Activated CD4-positive, alpha-beta T cell treated with anti-CD3 and anti-CD28 coated beads, Interleukin-2, amount 50 U/mL, for 1 hour (primary cell): ENCODE measurements around the gene PRDM8.
"Not testable (repeated sequence)": the region's sequence is repeated elsewhere in the genome, so short reads cannot be mapped to it uniquely, and the experiment has no call there.

ENCODE experiments used
- DNase-seq: peaks from one replicate; pipeline ENCODE4 v3.0.0-alpha.2; 2020

PRDM8 gene

DNA sequence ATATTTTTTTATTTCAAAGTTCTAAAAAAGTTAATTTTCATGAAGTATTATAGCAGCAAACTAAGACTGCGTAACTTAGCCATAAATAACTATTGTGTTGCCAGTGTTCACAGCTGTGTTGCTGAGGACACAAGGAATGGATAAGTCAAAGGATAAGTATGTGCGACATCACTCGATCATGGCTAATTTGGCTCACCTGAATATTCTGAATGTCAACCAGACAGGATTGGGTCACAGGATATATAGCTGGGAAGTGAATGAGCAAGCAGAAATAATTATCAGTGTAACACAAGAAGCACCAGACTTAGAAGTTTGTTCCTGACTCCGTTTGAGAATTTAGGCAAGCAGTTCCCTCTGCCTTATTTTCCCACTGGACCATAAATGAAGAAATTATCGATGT, 33.9 kb downstream of the PRDM8 start:
- DNase-seq = no peak

DNA sequence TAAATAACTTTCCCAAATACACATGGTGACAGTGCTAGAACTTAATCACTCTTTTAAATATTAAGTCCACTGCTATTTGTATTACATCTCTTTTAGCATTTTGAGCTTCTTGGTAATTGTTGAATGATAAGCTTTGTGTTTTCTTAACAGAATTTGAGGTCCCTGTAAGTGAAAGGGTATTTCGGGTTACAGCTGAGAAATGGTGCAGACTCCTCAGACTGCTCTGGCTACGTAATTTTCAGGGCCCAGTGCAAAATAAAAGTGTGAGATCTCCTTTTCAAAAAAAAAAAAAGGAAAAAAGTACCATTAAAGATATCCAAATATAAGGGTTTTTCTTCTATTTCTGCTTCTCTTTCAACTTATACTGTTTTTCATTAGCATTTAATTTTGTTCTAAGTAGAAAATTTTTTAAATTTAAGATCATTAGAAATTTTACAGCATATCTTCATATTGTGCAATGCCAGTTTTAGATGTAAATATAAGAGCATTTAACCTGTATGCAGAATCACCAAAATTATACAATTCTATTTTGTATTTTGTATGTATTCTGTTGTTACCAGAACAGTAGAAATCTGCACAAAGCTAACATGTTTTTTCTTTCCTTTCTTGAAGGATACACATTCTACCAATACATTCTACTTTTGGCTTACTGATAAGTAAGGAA, 35.5 kb downstream of the PRDM8 start:
- DNase-seq = no peak

DNA sequence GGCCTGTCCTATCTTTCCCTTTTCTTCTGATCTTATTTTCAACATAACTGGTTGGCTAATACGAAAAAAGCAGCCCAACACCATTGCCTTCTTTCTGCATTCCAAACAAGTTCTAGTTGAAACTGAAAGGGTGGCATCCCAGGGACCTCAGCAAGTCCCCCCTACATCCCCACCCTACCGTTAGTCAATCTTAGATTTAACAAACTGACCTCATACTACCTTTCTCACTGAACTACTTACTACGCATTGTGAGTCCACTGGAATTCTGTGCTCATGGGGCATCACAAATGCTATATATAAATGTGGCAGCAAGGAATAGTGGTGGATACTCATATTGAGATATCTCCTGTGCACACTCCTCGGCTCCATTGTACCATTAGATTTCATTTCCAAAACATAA, 36.1 kb downstream of the PRDM8 start:
- DNase-seq = no peak

DNA sequence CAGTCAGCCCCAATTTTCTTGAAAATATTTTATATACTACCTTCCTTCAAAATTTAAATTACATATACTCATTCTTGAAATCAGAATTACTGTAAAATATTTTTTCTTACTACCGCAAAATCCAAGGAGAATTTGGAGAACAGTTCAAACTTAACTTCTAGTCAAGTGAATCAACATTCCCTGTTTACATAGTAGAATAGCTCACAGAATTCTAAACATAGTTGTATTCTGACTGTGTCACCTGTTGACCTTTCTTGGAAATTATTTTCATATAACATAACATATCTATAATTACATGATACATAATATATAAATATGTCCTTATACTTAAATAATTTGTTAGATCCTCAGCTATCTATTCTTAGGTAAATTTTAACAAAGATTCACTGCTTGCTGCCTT, 38.1 kb downstream of the PRDM8 start:
- DNase-seq = no peak

DNA sequence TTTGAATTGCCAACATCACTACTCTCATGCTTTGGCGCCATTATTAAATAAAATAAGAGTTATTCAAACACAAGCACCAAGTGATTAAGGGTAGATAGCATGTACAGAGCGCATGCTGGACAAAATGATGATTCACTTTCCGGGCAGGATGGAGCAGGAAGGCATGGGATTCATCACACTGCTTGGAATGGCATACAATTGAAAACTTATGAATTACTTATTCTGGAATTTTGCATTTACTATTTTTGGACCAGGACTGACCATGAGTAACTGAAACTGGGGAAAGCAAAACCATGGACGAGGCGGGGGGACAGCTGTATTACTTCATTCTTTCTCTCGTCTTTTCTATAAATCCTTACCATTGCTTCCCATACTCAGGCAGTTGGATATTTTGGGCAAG, 40.7 kb downstream of the PRDM8 start:
- no peak for DNase-seq

DNA sequence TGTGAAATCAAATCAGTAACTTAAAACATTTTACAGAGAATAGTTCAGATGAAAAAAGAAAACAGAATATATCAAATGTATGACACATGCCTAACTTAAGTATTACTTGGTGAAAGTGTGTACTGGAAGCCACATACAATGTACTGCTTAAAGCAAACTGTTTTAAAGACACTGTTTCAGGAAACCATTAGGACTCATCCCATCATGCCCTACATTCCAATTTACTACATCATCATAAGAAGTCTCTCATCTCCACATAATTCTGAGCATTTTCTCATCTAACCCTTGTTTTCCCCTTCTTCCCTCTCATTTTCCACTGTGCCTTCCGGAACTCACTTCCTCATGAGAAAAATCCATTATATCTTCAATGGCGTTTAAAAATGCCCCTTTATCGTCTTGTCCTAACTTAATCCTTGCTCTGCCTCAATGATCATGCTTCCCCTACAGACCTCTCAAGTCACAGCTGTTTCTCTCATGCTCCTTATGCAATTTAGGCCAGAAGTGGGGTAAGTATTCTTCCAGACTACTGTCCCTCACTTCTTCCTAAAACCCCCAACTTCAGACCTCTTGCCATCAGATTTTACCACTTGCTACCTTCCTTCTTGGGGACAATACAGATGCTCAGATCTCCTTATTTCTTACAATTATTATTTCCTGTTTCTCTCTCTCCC, 42.3 kb downstream of the PRDM8 start:
- no peak for DNase-seq

DNA sequence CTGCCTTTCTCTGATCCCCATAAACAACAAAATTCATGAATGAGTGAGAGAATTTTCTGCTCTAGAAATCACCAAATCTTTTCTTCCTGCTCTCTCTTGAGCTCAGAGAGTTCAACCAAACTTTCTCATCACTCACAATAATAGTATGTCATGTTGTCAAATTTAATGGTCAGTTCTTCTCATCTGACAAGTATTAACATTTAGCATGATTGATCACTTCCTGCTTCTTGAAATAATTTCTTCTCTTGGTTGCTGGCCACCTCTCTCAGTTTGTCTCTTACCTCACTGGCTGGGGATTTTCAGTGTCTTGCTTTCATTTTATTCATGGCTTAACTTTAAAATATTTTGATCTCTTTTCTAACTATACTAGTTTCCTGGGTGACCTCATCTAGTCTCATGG, 43.7 kb downstream of the PRDM8 start:
- DNase-seq = no peak

DNA sequence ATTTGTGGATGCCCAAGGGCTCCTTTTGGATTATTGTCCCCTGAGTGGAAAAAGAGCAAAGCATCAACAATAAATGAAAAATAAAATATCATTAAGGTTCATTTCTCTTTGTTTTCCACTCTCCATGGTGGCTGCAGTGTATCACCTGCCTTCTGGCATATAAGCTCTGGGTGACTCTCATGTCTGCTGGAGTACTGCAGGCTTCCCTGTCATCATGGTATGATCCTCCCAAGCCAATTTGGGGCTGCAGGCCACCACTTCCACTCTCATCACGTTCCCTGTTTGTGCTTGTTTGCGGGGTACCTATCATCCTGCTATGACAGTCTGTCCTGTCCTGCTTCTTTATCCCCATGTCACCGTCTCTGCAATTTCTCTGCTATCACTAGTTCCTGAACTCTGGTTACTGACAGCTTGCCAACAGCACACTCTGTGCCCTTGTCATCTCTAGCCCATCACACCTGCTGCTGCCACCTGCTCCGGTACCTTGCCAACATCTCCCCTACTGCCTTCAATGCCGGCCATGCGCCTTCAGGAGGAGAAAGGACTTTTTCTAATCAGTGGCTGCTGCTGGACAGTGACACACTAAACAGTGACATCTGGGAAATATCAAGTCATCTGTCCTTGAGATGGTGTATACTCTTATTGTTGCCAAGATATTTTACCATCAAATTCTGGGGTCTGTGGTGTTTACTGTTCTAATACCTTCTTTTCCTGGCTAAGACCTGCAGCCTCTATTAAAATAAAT, 46.1 kb downstream of the PRDM8 start:
- DNase-seq = no peak

DNA sequence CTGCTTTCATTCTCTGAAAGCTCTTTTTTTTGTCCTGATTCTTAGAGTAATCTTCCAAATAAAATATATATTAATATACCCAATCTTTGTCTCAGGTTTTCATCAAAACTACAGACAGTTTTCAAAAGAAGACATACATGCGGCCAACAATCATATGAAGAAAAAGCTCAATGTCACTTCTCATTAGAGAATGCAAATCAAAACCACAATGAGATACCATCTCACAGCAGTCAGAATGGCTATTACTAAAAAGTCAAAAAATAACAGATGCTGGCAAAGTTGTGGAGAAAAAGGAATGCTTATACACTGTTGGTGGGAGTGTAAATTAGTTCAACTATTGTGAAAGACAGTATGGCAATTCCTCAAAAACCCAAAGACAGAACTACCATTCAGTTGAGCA, 50.2 kb downstream of the PRDM8 start:
- DNase-seq = not testable (repeated sequence)

DNA sequence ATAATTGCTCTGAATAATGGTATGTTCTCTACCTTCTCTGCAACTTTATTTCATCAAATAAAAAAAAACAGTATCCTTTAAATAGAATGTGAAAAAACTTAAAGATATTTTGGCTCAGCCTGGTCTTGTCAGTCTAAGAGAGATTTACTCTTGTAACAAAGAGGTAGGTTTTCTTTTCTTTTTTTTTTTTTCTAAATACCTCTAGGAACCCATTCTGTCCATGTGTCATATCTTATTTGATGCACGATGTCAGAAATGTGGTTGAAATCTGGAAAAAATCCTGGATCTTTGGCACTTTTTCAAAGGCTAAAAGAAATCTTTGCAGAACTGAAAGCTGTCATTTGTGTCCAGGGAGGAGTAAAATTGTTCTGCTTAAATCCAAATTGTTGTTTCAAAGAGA, 51.8 kb downstream of the PRDM8 start:
- no peak for DNase-seq

DNA sequence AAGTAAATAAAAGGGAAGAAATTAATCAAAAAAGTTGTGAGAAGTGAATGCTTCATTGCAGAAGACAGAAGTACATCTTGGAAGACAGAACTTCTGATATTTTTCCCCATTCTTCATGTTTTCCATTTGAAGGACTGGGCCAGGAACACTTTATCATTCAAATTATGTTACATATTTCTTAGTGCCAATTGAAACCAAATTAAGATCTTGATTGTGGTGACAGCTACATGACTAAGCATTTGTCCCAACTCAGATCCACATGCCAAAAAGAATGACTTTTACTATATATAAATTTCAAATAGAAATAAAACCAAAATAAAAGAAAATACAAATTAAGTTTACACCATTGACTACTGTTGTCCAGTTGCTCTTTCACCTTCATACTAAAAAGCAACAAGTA, 55.1 kb downstream of the PRDM8 start:
- no peak for DNase-seq

DNA sequence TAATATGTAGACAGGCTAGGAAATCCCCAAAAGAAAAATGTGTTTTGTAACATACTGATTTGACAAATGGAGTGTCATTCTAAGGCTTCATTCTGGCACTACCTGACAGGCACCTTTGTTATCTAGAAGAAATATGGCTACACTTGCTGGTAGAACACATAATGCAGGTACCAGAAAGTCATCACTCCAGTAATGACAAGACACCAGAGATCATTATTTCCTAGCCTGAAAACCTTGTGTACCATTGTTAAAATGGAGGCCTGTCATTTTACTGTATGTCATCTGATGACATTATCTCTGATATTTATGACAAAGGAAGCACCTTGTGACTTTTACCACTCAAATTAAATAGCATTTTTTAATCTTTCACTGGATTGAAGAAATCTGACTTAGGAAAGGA, 55.6 kb downstream of the PRDM8 start:
- DNase-seq = no peak

DNA sequence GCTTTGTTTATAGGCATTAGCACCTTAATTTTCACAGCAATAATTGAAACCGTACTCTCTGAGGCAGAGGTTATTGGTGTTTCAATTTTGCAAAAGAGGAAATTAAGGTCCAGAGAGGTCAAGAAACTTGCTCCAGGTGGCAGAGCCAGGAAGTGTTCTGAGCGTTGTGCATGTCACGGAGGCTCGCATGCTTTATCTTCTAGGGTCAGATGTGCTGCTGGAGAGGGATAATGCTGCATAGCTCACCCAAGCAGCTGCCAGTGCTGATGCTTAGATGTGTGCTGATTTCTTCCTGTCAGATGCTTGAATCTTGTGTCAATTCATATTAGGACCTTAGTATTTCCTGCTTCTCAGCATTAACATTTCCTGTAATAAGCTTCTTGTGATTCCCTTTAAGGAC, 56.2 kb downstream of the PRDM8 start:
- no peak for DNase-seq
